ENCODE data around the gene RNF214. TPM values are rescaled to one million over a fixed set of nuclear protein-coding genes. Genes with fewer than 3 reads are reported as not detected.

RNF214 gene
- total RNA-seq, 1 donor from 2014 or later, result 43.0 TPM

DNA sequence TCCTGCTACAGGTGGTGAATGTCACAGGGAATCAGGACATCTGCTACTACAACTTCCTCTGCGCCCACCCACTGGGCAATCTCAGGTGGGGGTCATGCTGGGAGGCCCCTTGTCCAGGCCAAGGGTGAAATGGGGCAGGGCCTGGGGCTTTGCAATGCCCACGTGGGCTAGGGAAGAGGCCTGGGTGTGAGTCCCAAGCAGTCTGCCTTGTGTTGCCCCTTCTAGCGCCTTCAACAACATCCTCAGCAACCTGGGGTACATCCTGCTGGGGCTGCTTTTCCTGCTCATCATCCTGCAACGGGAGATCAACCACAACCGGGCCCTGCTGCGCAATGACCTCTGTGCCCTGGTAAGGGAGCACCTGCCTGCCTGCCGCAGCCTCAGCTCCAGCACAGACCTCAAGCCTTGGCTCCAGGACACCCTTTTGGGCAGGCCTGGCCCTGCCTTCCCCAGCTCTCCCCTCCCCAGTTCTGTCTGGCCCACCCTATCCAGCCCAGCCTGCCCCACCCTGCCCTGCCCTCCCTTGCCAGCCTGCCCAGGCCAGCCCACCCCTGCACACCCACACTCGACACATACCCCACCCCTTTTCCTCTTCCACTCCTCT, 42.4 kb upstream of the RNF214 start:
- DNase-seq, result peak; percentile 8
- TF ChIP-seq, protein P1, sequence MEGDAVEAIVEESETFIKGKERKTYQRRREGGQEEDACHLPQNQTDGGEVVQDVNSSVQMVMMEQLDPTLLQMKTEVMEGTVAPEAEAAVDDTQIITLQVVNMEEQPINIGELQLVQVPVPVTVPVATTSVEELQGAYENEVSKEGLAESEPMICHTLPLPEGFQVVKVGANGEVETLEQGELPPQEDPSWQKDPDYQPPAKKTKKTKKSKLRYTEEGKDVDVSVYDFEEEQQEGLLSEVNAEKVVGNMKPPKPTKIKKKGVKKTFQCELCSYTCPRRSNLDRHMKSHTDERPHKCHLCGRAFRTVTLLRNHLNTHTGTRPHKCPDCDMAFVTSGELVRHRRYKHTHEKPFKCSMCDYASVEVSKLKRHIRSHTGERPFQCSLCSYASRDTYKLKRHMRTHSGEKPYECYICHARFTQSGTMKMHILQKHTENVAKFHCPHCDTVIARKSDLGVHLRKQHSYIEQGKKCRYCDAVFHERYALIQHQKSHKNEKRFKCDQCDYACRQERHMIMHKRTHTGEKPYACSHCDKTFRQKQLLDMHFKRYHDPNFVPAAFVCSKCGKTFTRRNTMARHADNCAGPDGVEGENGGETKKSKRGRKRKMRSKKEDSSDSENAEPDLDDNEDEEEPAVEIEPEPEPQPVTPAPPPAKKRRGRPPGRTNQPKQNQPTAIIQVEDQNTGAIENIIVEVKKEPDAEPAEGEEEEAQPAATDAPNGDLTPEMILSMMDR (IDR thresholded peaks at IDR 0.05; ENCODE audit: partially characterized antibody, unreplicated experiment), result no peak
- H3K27me3 Mint-ChIP-seq (ENCODE audit: unreplicated experiment), result peaks cover 1% of the 10 kb centered on the region
- no peaks in the 10 kb centered on the region for H3K9me3 Mint-ChIP-seq (ENCODE audit: unreplicated experiment)
- no peak overlapping the region for H3K27ac Mint-ChIP-seq (ENCODE audit: unreplicated experiment)
- H3K4me3 Mint-ChIP-seq (ENCODE audit: unreplicated experiment), result no peak overlapping the region
- peaks cover 4% of the 10 kb centered on the region for H3K36me3 Mint-ChIP-seq (ENCODE audit: unreplicated experiment)
- no peaks in the 10 kb centered on the region for H3K4me1 Mint-ChIP-seq (ENCODE audit: low read depth, unreplicated experiment)

DNA sequence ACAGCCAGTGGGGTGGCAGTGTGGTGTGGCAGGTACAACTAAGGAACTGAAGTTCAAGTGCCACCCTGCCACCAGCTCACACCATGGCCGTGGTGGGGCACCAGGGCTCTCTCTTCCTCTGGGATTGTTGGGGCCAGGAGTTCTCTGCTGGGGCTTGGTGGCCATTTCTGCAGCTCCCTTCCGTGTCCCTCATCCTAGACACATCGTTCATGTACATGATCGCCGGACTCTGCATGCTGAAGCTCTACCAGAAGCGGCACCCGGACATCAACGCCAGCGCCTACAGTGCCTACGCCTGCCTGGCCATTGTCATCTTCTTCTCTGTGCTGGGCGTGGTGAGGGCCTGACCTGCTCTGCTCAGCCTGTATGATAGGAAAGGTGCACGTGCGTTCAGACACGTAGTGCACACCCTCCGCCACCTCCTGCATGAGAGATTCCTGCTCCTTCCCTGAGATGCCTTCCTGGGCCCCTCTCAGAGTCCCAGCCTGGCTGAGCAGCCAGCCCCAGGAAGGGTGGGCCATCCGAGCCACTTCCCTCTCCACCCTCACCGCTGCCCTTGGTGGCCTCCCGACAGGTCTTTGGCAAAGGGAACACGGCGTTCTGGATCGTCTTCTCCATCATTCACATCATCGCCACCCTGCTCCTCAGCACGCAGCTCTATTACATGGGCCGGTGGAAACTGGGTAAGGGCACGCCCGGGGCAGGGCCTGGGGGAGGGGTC, 40.6 kb upstream of the RNF214 start:
- no peaks in the 10 kb centered on the region for H3K4me1 Mint-ChIP-seq (ENCODE audit: low read depth, unreplicated experiment)
- TF ChIP-seq, protein P1 (IDR thresholded peaks at IDR 0.05; ENCODE audit: partially characterized antibody, unreplicated experiment), result no peak
- H3K9me3 Mint-ChIP-seq (ENCODE audit: unreplicated experiment), result no peaks in the 10 kb centered on the region
- H3K36me3 Mint-ChIP-seq (ENCODE audit: unreplicated experiment), result peaks cover 4% of the 10 kb centered on the region
- H3K27ac Mint-ChIP-seq (ENCODE audit: unreplicated experiment), result no peak overlapping the region
- no peak for DNase-seq
- H3K27me3 Mint-ChIP-seq (ENCODE audit: unreplicated experiment), result no peaks in the 10 kb centered on the region
- H3K4me3 Mint-ChIP-seq (ENCODE audit: unreplicated experiment), result no peak overlapping the region

DNA sequence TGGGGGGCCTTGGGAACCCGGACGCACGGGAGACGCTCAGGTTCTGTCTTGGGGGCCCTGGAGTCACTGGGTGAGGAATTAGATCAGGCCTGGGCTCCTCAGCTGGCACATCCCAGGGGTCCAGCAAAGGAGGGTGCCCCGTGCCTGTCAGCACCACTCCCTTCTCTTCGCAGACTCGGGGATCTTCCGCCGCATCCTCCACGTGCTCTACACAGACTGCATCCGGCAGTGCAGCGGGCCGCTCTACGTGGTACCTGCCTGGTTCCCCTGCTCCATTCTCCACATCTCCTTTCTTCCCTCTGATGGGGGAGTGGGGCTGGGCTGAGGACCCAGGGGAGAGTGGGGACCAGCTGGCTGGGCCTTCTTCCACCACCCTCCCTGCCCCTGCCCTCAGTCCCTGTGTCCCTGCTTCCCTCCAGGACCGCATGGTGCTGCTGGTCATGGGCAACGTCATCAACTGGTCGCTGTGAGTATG, 40.0 kb upstream of the RNF214 start:
- H3K4me3 Mint-ChIP-seq (ENCODE audit: unreplicated experiment), result no peak overlapping the region
- no peaks in the 10 kb centered on the region for H3K36me3 Mint-ChIP-seq (ENCODE audit: unreplicated experiment)
- no peak overlapping the region for H3K27ac Mint-ChIP-seq (ENCODE audit: unreplicated experiment)
- no peak for DNase-seq
- no peaks in the 10 kb centered on the region for H3K4me1 Mint-ChIP-seq (ENCODE audit: low read depth, unreplicated experiment)
- H3K9me3 Mint-ChIP-seq (ENCODE audit: unreplicated experiment), result no peaks in the 10 kb centered on the region
- TF ChIP-seq, protein P1 (IDR thresholded peaks at IDR 0.05; ENCODE audit: partially characterized antibody, unreplicated experiment), result no peak
- H3K27me3 Mint-ChIP-seq (ENCODE audit: unreplicated experiment), result peaks cover 2% of the 10 kb centered on the region

DNA sequence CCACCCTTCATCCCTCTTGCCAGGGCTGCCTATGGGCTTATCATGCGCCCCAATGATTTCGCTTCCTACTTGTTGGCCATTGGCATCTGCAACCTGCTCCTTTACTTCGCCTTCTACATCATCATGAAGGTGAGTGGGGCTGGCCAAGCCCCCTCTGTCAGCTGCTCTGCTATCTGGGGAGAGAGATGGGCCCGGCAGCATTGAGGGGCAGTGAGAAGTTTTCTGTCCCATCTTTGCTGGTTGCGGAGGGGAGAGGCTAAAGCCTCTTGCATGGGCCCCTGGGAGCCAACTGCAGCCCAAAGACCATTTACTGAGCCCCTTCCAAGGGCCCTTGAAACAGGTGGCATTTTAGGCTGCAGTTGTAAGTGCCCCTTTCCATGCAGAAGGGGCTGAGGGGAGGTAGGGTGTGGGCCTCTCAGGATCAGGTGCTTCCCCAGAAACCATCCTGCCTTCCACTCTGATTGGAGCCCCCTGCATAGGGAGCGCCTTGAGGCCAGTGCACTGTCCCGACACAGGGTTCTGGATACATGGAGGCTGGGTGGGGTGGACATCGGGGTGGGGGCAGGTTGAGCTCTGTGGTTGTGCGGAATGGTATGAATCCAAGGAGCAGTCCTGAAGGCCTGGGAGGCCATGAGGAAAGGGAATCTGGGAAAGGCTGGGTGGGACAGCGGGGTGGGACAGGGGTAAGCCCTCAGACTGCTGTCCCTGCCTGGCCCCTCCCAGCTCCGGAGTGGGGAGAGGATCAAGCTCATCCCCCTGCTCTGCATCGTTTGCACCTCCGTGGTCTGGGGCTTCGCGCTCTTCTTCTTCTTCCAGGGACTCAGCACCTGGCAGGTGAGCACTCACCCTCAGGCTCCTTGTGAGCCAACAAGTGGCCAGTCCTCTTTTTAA, 39.1 kb upstream of the RNF214 start:
- Mint-ChIP-seq H3K36me3 (ENCODE audit: unreplicated experiment) (no peaks in the 10 kb centered on the region), H3K4me3 (ENCODE audit: unreplicated experiment) (no peak overlapping the region), H3K27me3 (ENCODE audit: unreplicated experiment) (peaks cover 6% of the 10 kb centered on the region), H3K27ac (ENCODE audit: unreplicated experiment) (no peak overlapping the region), H3K4me1 (ENCODE audit: low read depth, unreplicated experiment) (no peaks in the 10 kb centered on the region), H3K9me3 (ENCODE audit: unreplicated experiment) (no peaks in the 10 kb centered on the region)
- no peak for DNase-seq
- TF ChIP-seq, protein P1 (IDR thresholded peaks at IDR 0.05; ENCODE audit: partially characterized antibody, unreplicated experiment), result no peak

Data from glutamatergic neuron (in vitro differentiated cells).